Liver (tissue), 9 donors: Measurements from ENCODE around the gene PRKCD. TPM values are rescaled to one million over a fixed set of nuclear protein-coding genes. Genes with fewer than 3 reads are reported as not detected.

ENCODE experiments used
- DNase-seq: peaks from one replicate; pipeline ENCODE4 v3.0.0-alpha.2; 2017; ENCODE audit warnings: low spot score
- H3K27ac ChIP-seq, 2 donors: one replicate each; pipeline ENCODE4 v1.7.0; 2013; ENCODE audit warnings: inconsistent platforms in 2 of 2, low read length in 2 of 2, control low read depth in 1 of 2, low read depth in 1 of 2, mild to moderate bottlenecking in 1 of 2
- H3K27me3 ChIP-seq, 4 donors: one replicate each; pipeline versions ENCODE4 v1.6.1 to v1.7.0; 2013; ENCODE audit warnings: low read length in 3 of 4, inconsistent platforms in 1 of 4, mild to moderate bottlenecking in 1 of 4, moderate library complexity in 1 of 4; ENCODE audit not compliant: control insufficient read depth in 4 of 4, insufficient read depth in 4 of 4
- H3K36me3 ChIP-seq, 4 donors: one replicate each; pipeline versions ENCODE4 v1.6.1 to v1.7.0; 2013; ENCODE audit warnings: low read length in 3 of 4, mild to moderate bottlenecking in 3 of 4, low read depth in 1 of 4, moderate library complexity in 1 of 4; ENCODE audit not compliant: control insufficient read depth in 4 of 4, insufficient read depth in 3 of 4
- H3K4me1 ChIP-seq, 4 donors: one replicate each; pipeline versions ENCODE4 v1.6.1 to v1.7.0; 2013; ENCODE audit warnings: low read length in 3 of 4, mild to moderate bottlenecking in 3 of 4, moderate library complexity in 1 of 4; ENCODE audit not compliant: control insufficient read depth in 4 of 4, insufficient read depth in 4 of 4
- H3K4me3 ChIP-seq, 3 donors: one replicate each; pipeline versions ENCODE4 v1.6.1 to v1.7.0; 2013; ENCODE audit warnings: low read length in 3 of 3, control low read depth in 1 of 3, low read depth in 1 of 3, mild to moderate bottlenecking in 1 of 3
- H3K9ac ChIP-seq, 2 donors: one replicate each; pipeline ENCODE4 v1.7.0; 2013; ENCODE audit warnings: low read length in 2 of 2, mild to moderate bottlenecking in 2 of 2, moderate library complexity in 2 of 2, control low read depth in 1 of 2, low read depth in 1 of 2
- H3K9me3 ChIP-seq, 4 donors: one replicate each; pipeline versions ENCODE4 v1.6.1 to v1.7.0; 2013; ENCODE audit warnings: low read length in 3 of 4; ENCODE audit not compliant: control insufficient read depth in 4 of 4
- ATF3 ChIP-seq: IDR thresholded peaks from 2 replicates; pipeline ENCODE4 v1.6.1; 2016; ENCODE audit warnings: antibody characterized with exemption
- EGR1 ChIP-seq, 2 donors: IDR thresholded peaks; 2 replicates each; pipeline ENCODE4 v1.6.1; 2016 to 2018; ENCODE audit warnings: antibody characterized with exemption in 2 of 2, low read depth in 2 of 2
- FOXA1 ChIP-seq: IDR thresholded peaks from 2 replicates; pipeline ENCODE4 v1.6.1; 2016; ENCODE audit warnings: antibody characterized with exemption
- FOXA2 ChIP-seq: IDR thresholded peaks from 2 replicates; pipeline ENCODE4 v1.6.1; 2016; ENCODE audit warnings: antibody characterized with exemption
- GABPA ChIP-seq, 2 donors: IDR thresholded peaks in 1 of 2; conservative IDR thresholded peaks in 1 of 2; 2 replicates each; pipeline ENCODE4 v1.6.1; 2016; ENCODE audit warnings: antibody characterized with exemption in 2 of 2, mild to moderate bottlenecking in 1 of 2, moderate library complexity in 1 of 2
- HNF4A ChIP-seq, 2 donors: conservative IDR thresholded peaks; 2 replicates each; pipeline ENCODE4 v1.6.1; 2016; ENCODE audit warnings: antibody characterized with exemption in 2 of 2, mild to moderate bottlenecking in 2 of 2
- HNF4G ChIP-seq: IDR thresholded peaks from 2 replicates; pipeline ENCODE4 v1.6.1; 2016; ENCODE audit warnings: antibody characterized with exemption
- JUND ChIP-seq, 2 donors: IDR thresholded peaks; 2 replicates each; pipeline ENCODE4 v1.6.1; 2016; ENCODE audit warnings: antibody characterized with exemption in 2 of 2
- NR2F2 ChIP-seq: IDR thresholded peaks from 2 replicates; pipeline ENCODE4 v1.6.1; 2016; ENCODE audit warnings: antibody characterized with exemption
- RAD21 ChIP-seq, 2 donors: IDR thresholded peaks; 2 replicates each; pipeline ENCODE4 v1.6.1; 2016; ENCODE audit warnings: antibody characterized with exemption in 2 of 2, mild to moderate bottlenecking in 2 of 2
- RXRA ChIP-seq, 2 donors: IDR thresholded peaks; 2 replicates each; pipeline ENCODE4 v1.6.1; 2017 to 2018; ENCODE audit warnings: antibody characterized with exemption in 2 of 2, mild to moderate bottlenecking in 1 of 2
- SP1 ChIP-seq: IDR thresholded peaks from 2 replicates; pipeline ENCODE4 v1.6.1; 2018; ENCODE audit warnings: antibody characterized with exemption, mild to moderate bottlenecking
- YY1 ChIP-seq: IDR thresholded peaks from 2 replicates; pipeline ENCODE4 v1.6.1; 2016; ENCODE audit warnings: antibody characterized with exemption, mild to moderate bottlenecking
- WGBS: extraction: QIAGEN DNeasy Blood & Tissue Kit; methylation state at CpG from one replicate; pipeline ENCODE4 v1.1.7; 2013; 5-methylcytosine and 5-hydroxymethylcytosine counted together
- polyA plus RNA-seq, 2 donors: library from polyadenylated mRNA; stranded (reverse) in 1 of 2; unstranded in 1 of 2; fragments of 200-250 nt in 1 of 2; fragments of >200 nt in 1 of 2; fragmentation: Nextera tagmentation in 1 of 2; extraction: Ambion mirVana in 1 of 2; gene quantifications; one replicate each; pipeline versions ENCODE4 v1.2.1 to v1.2.3, GENCODE V29; 2013 to 2015
- total RNA-seq, 2 donors: library from RNA; depleted of rRNA; stranded (reverse); fragments of >200 nt; gene quantifications; one replicate each; pipeline ENCODE4 v1.2.3, GENCODE V29; 2014
- TF ChIP-seq, protein P1 (sequence below): IDR thresholded peaks from 2 replicates; pipeline ENCODE4 v1.6.1; 2016; ENCODE audit warnings: antibody characterized with exemption
- TF ChIP-seq, protein P2 (sequence below): IDR thresholded peaks from 2 replicates; pipeline ENCODE4 v1.6.1; 2016; ENCODE audit warnings: antibody characterized with exemption, mild to moderate bottlenecking
- TF ChIP-seq, protein P3 (sequence below): IDR thresholded peaks from 2 replicates; pipeline ENCODE4 v1.6.1; 2016; ENCODE audit warnings: antibody characterized with exemption
- TF ChIP-seq, protein P4 (sequence below): fragments of 150-350 bp; IDR thresholded peaks from 2 replicates; pipeline ENCODE4 v1.5.1; 2017; ENCODE audit warnings: improper control_type of control experiment, low read depth, low read length; ENCODE audit not compliant: missing input control
- donor health status: healthy.
- donor health status: healthy.
- donor health status: healthy.
- donor health status: healthy.
- donor health status: healthy.

The PRKCD gene
- total and polyA plus RNA-seq, 4 donors, result 3.1 to 7.3 (median 3.4) TPM

DNA sequence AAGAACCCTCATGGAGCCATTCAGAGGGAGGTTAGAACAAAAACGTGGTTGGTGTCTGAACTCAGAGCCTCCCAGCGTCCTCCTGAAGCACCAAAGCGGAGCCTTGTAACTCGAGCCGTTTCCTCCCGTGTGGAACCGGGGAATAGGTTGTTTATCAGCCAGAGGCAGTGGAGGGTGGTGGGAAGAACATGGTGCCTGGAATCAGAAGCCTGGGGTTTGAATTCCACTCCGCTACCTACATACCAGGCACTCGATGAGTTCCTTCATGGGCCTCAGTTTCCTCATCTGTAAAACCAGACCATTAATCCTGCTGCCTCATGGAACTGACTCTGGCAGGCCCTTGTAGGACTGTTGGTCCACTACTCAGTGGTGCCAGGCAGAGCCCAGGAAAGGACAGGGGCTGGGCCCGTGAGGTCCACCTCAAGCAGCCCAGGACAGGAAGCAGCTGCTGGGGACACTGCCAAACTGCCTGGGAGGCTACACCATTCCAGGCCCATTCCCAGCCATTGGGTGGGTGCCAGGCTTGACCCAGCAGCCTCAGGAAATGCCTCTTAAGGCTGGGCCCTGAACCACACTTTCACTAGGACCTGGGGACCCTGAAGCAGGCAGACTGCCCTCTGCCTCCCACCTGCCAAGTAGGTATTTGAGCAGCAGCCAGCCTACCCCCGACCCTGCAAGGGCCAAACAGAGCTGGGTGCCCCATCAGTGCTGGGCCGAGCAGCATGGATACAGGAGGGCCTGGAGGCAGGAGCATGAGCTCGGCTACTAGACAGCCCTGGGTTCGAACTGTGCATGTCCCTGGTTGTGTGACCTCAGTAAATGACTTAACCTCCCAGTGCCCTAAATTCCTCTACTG is 33.4 kb downstream of the PRKCD start:
- DNase-seq, result no peak
- WGBS, result 82% methylated on average over 14 of the region's 14 CpGs
- H3K27ac ChIP-seq, result no peak overlapping the region
- peaks cover 0 to 8% (median 2%) of the 10 kb centered on the region in 4 donors for H3K36me3 ChIP-seq
- H3K9ac ChIP-seq, result no peak overlapping the region
- no peaks in the 10 kb centered on the region for H3K9me3 ChIP-seq
- no peak overlapping the region for H3K4me3 ChIP-seq
- peaks cover 0 to 4% (median 1%) of the 10 kb centered on the region in 4 donors for H3K4me1 ChIP-seq
- TF ChIP-seq, protein P1, sequence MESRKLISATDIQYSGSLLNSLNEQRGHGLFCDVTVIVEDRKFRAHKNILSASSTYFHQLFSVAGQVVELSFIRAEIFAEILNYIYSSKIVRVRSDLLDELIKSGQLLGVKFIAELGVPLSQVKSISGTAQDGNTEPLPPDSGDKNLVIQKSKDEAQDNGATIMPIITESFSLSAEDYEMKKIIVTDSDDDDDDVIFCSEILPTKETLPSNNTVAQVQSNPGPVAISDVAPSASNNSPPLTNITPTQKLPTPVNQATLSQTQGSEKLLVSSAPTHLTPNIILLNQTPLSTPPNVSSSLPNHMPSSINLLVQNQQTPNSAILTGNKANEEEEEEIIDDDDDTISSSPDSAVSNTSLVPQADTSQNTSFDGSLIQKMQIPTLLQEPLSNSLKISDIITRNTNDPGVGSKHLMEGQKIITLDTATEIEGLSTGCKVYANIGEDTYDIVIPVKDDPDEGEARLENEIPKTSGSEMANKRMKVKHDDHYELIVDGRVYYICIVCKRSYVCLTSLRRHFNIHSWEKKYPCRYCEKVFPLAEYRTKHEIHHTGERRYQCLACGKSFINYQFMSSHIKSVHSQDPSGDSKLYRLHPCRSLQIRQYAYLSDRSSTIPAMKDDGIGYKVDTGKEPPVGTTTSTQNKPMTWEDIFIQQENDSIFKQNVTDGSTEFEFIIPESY, result no peak
- TF ChIP-seq HNF4A (conservative IDR thresholded peaks at IDR 0.05), result no peak
- no peak for TF ChIP-seq YY1
- no peak for TF ChIP-seq NR2F2
- no peak for TF ChIP-seq RAD21 (IDR thresholded peaks at IDR 0.05)
- no peak for TF ChIP-seq FOXA2
- no peak for TF ChIP-seq GABPA (IDR thresholded peaks at IDR 0.05 in 1 of 2, conservative IDR thresholded peaks at IDR 0.05 in 1 of 2)
- no peak for TF ChIP-seq JUND (IDR thresholded peaks at IDR 0.05)
- no peak for TF ChIP-seq RXRA (IDR thresholded peaks at IDR 0.05)
- TF ChIP-seq FOXA1, result no peak
- TF ChIP-seq, protein P2, sequence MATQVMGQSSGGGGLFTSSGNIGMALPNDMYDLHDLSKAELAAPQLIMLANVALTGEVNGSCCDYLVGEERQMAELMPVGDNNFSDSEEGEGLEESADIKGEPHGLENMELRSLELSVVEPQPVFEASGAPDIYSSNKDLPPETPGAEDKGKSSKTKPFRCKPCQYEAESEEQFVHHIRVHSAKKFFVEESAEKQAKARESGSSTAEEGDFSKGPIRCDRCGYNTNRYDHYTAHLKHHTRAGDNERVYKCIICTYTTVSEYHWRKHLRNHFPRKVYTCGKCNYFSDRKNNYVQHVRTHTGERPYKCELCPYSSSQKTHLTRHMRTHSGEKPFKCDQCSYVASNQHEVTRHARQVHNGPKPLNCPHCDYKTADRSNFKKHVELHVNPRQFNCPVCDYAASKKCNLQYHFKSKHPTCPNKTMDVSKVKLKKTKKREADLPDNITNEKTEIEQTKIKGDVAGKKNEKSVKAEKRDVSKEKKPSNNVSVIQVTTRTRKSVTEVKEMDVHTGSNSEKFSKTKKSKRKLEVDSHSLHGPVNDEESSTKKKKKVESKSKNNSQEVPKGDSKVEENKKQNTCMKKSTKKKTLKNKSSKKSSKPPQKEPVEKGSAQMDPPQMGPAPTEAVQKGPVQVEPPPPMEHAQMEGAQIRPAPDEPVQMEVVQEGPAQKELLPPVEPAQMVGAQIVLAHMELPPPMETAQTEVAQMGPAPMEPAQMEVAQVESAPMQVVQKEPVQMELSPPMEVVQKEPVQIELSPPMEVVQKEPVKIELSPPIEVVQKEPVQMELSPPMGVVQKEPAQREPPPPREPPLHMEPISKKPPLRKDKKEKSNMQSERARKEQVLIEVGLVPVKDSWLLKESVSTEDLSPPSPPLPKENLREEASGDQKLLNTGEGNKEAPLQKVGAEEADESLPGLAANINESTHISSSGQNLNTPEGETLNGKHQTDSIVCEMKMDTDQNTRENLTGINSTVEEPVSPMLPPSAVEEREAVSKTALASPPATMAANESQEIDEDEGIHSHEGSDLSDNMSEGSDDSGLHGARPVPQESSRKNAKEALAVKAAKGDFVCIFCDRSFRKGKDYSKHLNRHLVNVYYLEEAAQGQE, result no peak
- TF ChIP-seq EGR1 (IDR thresholded peaks at IDR 0.05; ENCODE audit: low read depth in 2 of 2), result no peak
- TF ChIP-seq ATF3, result no peak
- TF ChIP-seq, protein P3, sequence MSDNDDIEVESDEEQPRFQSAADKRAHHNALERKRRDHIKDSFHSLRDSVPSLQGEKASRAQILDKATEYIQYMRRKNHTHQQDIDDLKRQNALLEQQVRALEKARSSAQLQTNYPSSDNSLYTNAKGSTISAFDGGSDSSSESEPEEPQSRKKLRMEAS, result no peak
- TF ChIP-seq SP1, result no peak
- TF ChIP-seq, protein P4, sequence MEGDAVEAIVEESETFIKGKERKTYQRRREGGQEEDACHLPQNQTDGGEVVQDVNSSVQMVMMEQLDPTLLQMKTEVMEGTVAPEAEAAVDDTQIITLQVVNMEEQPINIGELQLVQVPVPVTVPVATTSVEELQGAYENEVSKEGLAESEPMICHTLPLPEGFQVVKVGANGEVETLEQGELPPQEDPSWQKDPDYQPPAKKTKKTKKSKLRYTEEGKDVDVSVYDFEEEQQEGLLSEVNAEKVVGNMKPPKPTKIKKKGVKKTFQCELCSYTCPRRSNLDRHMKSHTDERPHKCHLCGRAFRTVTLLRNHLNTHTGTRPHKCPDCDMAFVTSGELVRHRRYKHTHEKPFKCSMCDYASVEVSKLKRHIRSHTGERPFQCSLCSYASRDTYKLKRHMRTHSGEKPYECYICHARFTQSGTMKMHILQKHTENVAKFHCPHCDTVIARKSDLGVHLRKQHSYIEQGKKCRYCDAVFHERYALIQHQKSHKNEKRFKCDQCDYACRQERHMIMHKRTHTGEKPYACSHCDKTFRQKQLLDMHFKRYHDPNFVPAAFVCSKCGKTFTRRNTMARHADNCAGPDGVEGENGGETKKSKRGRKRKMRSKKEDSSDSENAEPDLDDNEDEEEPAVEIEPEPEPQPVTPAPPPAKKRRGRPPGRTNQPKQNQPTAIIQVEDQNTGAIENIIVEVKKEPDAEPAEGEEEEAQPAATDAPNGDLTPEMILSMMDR, result no peak
- TF ChIP-seq HNF4G, result no peak
- no peaks in the 10 kb centered on the region for H3K27me3 ChIP-seq
